A549 (cell line): ENCODE data around the gene JAML. TPM values are rescaled to one million over a fixed set of nuclear protein-coding genes. Genes with fewer than 3 reads are reported as not detected.

ENCODE experiments used
- ATAC-seq, 2 experiments: fragments of 200-7000 bp in 1 of 2; fragments of >200 bp in 1 of 2; cut with Nextera tagmentation in 1 of 2; cut with Tn5 transposase in 1 of 2; 3 replicates each; pipeline versions ENCODE4 v1.8.0 to v1.9.1; 2018 to 2020; ENCODE audit warnings: mild to moderate bottlenecking in 1 of 2, moderate library complexity in 1 of 2
- CTCF ChIA-PET: fragments of 300-600 bp; sonication (Branson Sonifier 250); formaldehyde crosslinking; extraction: SDS; loops from one replicate; lab custom pipeline; 2021; ENCODE audit warnings: antibody characterized with exemption, inconsistent platforms; lab: Yijun Ruan, JAX
- POLR2A ChIA-PET: fragments of 350-600 bp; formaldehyde crosslinking; extraction: SDS; loops from one replicate; lab custom pipeline; 2021; ENCODE audit warnings: antibody characterized with exemption, inconsistent platforms; lab: Yijun Ruan, JAX
- DNase-seq, 2 experiments: peaks; one replicate each; pipeline versions ENCODE4 v3.0.0 to v3.0.0-alpha.2; 2011 to 2016; ENCODE audit warnings: low read depth in 1 of 2, low spot score in 1 of 2
- FAIRE-seq: peaks from 2 replicates; lab custom pipeline; 2011; peaks lifted over from hg19 to GRCh38; lab: Jason Lieb, UNC
- H3K27ac ChIP-seq, 2 experiments: fragments of >200 bp; sonication (Bioruptor Twin); formaldehyde crosslinking; 3 replicates each; pipeline ENCODE4 v1.5.1; 2016 to 2017
- H3K4me1 ChIP-seq: fragments of >200 bp; sonication (Bioruptor Twin); formaldehyde crosslinking; 3 replicates; pipeline ENCODE4 v1.6.1; 2016
- H3K4me2 ChIP-seq: fragments of >200 bp; sonication (Bioruptor Twin); formaldehyde crosslinking; 3 replicates; pipeline ENCODE4 v1.6.1; 2016
- H3K4me3 ChIP-seq: fragments of >200 bp; sonication (Bioruptor Twin); formaldehyde crosslinking; 3 replicates; pipeline ENCODE4 v1.5.1; 2016
- H3K9me3 ChIP-seq: fragments of >200 bp; sonication (Bioruptor Twin); formaldehyde crosslinking; 3 replicates; pipeline ENCODE4 v1.6.1; 2016
- BCL3 ChIP-seq: fragments of >200 bp; sonication (Bioruptor Twin); formaldehyde crosslinking; IDR thresholded peaks from 3 replicates; pipeline ENCODE4 v1.6.1; 2016
- BHLHE40 ChIP-seq: IDR thresholded peaks from 2 replicates; pipeline ENCODE4 v1.6.1; 2012; ENCODE audit warnings: low read depth, low read length, inconsistent platforms
- CBX8 ChIP-seq: fragments of 200-600 bp; sonication (generic); IDR thresholded peaks from 2 replicates; pipeline ENCODE4 v1.6.1; 2016
- CEBPB ChIP-seq, 2 experiments: fragments of >200 bp in 1 of 2; sonication (Bioruptor Twin) in 1 of 2; formaldehyde crosslinking in 1 of 2; IDR thresholded peaks; 2 replicates each; pipeline ENCODE4 v1.6.1; 2012 to 2016
- E2F6 ChIP-seq: IDR thresholded peaks from 2 replicates; pipeline ENCODE4 v1.6.1; 2012; ENCODE audit warnings: low read depth, borderline replicate concordance
- EHF ChIP-seq: fragments of 250-450 bp; sonication (Bioruptor Pico); IDR thresholded peaks from 2 replicates; pipeline ENCODE4 v1.5.0; 2020; ENCODE audit warnings: mild to moderate bottlenecking
- EP300 ChIP-seq, 2 experiments: fragments of >200 bp; sonication (Bioruptor Twin); formaldehyde crosslinking; IDR thresholded peaks; 2 replicates in 1 of 2; 3 replicates in 1 of 2; pipeline ENCODE4 v1.6.1; 2016 to 2017
- ESRRA ChIP-seq: fragments of 150-350 bp; IDR thresholded peaks from 2 replicates; pipeline ENCODE4 v1.6.1; 2014; ENCODE audit warnings: mild to moderate bottlenecking, low read length, borderline replicate concordance
- HOXB5 ChIP-seq: fragments of 250-450 bp; sonication (Bioruptor Pico); IDR thresholded peaks from 2 replicates; pipeline ENCODE4 v1.5.0; 2020; ENCODE audit warnings: mild to moderate bottlenecking, moderate library complexity
- MAZ ChIP-seq: fragments of 150-350 bp; IDR thresholded peaks from 2 replicates; pipeline ENCODE4 v1.6.1; 2014; ENCODE audit warnings: antibody characterized with exemption, low read depth, low read length, borderline replicate concordance
- NPAS2 ChIP-seq: fragments of 250-450 bp; sonication (Bioruptor Pico); IDR thresholded peaks from 2 replicates; pipeline ENCODE4 v1.8.0; 2022; ENCODE audit warnings: mild to moderate bottlenecking, moderate library complexity, borderline replicate concordance
- PHF8 ChIP-seq: fragments of 200-600 bp; sonication (generic); IDR thresholded peaks from 2 replicates; pipeline ENCODE4 v1.6.1; 2016; ENCODE audit warnings: low read depth, mild to moderate bottlenecking, antibody characterized with exemption, moderate library complexity, borderline replicate concordance
- POLR2A ChIP-seq: IDR thresholded peaks from 2 replicates; pipeline ENCODE4 v1.6.1; 2012; ENCODE audit warnings: mild to moderate bottlenecking, low read length
- RARB ChIP-seq: fragments of 250-450 bp; sonication (Bioruptor Pico); IDR thresholded peaks from 2 replicates; pipeline ENCODE4 v1.8.0; 2021; ENCODE audit warnings: mild to moderate bottlenecking, moderate library complexity
- RFX5 ChIP-seq: fragments of 450-650 bp; IDR thresholded peaks from 2 replicates; pipeline ENCODE4 v1.7.1; 2014; ENCODE audit warnings: antibody characterized with exemption, mild to moderate bottlenecking, moderate library complexity
- TFCP2L1 ChIP-seq: fragments of 250-450 bp; sonication (Bioruptor Pico); IDR thresholded peaks from 2 replicates; pipeline ENCODE4 v1.5.0; 2021; ENCODE audit warnings: mild to moderate bottlenecking
- ZC3H11A ChIP-seq: fragments of 450-650 bp; IDR thresholded peaks from 2 replicates; pipeline ENCODE4 v1.6.1; 2014; ENCODE audit warnings: antibody characterized with exemption, mild to moderate bottlenecking
- WGBS: methylation state at CpG from one replicate; pipeline ENCODE4 v1.1.6; 2017; ENCODE audit errors: missing lambda C conversion rate; 5-methylcytosine and 5-hydroxymethylcytosine counted together
- polyA plus RNA-seq, 4 experiments: library from polyadenylated mRNA; depleted of rRNA in 3 of 4; stranded (reverse); fragments of >200 nt; fragmentation: RNase III in 1 of 4; extraction: RNeasy Plus Mini Kit Qiagen cat#74134 plus additional on column Dnase treatment in 1 of 4; gene quantifications; 2 replicates in 3 of 4; 3 replicates in 1 of 4; pipeline ENCODE4 v1.2.3, GENCODE V29; 2011 to 2017

JAML gene
- polyA plus RNA-seq, 2 of the 4 experiments (the other 2 are of a cell fraction) = not detected

DNA sequence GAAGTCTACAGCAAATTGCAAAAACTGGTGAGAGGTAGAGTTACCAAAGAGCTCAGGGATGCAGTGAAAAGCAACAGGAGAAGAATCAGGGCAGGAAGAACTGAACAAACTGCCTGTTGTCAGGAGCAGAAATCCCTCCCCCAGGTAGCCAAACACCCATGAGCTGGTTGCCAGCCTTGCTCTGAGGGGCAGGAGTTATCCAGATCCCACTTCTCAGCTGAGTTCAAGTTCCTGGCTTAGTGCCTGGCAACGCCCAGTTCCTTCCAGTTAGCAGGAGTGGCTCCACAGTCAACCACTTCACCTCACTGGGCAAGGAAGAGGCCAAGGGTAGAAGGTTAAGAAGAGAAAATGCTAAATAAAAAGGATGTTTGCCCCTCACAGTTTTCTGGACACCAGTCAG lies 41.1 kb upstream of the JAML start:
- no peak overlapping the region for H3K27ac ChIP-seq

GRCh38 chr11:118264569-118265465 lies 40.0 kb upstream of the JAML start:
- no peak for FAIRE-seq
- no peaks in the 10 kb centered on the region for H3K4me1 ChIP-seq
- no peak overlapping the region for H3K4me2 ChIP-seq
- no peak for DNase-seq
- POLR2A ChIA-PET = interaction anchor here (0.9 kb wide), 1 partner anchor 136 kb away, joined by 3 read pairs; no protein-coding TSS in a partner anchor
- no peak overlapping the region for H3K27ac ChIP-seq
- no peak for TF ChIP-seq BHLHE40
- no peak for TF ChIP-seq PHF8
- TF ChIP-seq CEBPB (IDR thresholded peaks at IDR 0.05) = no peak
- TF ChIP-seq ZC3H11A = no peak
- TF ChIP-seq MAZ = no peak
- WGBS = 64% methylated on average over 13 of the region's 13 CpGs
- no peaks in the 10 kb centered on the region for H3K9me3 ChIP-seq
- CTCF ChIA-PET = interaction anchor here (0.5 to 1.8 kb wide), 4 partner anchors 10 to 520 kb away, joined by 3 to 4 read pairs (median 3); partner anchors contain the start of gene MPZL3
- no peak overlapping the region for H3K4me3 ChIP-seq
- no peak for ATAC-seq

More for the DNA sequence above, 41.1 kb upstream of the JAML start:
- Histone ChIP-seq H3K4me1 (no peaks in the 10 kb centered on the region), H3K4me3 (no peak overlapping the region), H3K9me3 (no peaks in the 10 kb centered on the region), H3K4me2 (no peak overlapping the region)
- DNase-seq = no peak
- TF ChIP-seq TFCP2L1 (CRISPR knock-in tag) = no peak
- no peak for TF ChIP-seq POLR2A
- CTCF ChIA-PET = interaction anchor here (1.8 kb wide), 1 partner anchor 121 kb away, joined by 3 read pairs; no protein-coding TSS in a partner anchor
- POLR2A ChIA-PET = no interaction called here
- no peak for FAIRE-seq
- WGBS = 29% methylated on average over 1 of the region's 1 CpG
- no peak for ATAC-seq

GRCh38 chr11:118263695-118264568 lies 39.1 kb upstream of the JAML start, which contains the start of gene MPZL2:
Gene MPZL2 (minus strand): TSS chr11:118264297. CDS start chr11:118264153, 144 bp downstream.
- TF ChIP-seq E2F6 (no peak), POLR2A (no peak), NPAS2 (no peak), HOXB5 (CRISPR knock-in tag) (no peak), BCL3 (no peak), RARB (CRISPR knock-in tag) (no peak), RFX5 (no peak), EHF (CRISPR knock-in tag) (no peak), BHLHE40 (no peak), CBX8 (no peak), EP300 (IDR thresholded peaks at IDR 0.05) (no peak)
- H3K4me2 ChIP-seq = peak within 1 kb of the TSS; percentile 36; the same call in 1 of the 3 replicates
- 33% methylated on average over 13 of the region's 19 CpGs for WGBS
- no peak within 1 kb of the TSS for H3K4me3 ChIP-seq
- H3K9me3 ChIP-seq = no peaks in the 10 kb centered on the region
- ATAC-seq (peak; percentile 24 to 60; a peak in 2 of 6 replicates), FAIRE-seq (no peak), DNase-seq (no peak)
- H3K27ac ChIP-seq = no peak within 1 kb of the TSS
- POLR2A ChIA-PET = no interaction called here
- no peaks in the 10 kb centered on the region for H3K4me1 ChIP-seq
- CTCF ChIA-PET = interaction anchor here (1.0 to 1.8 kb wide), 5 partner anchors 9 to 119 kb away, joined by 3 to 4 read pairs (median 3); partner anchors contain the start of gene MPZL3

GRCh38 chr11:118263112-118263511 lies 38.3 kb upstream of the JAML start:
- no peak for TF ChIP-seq ESRRA
- Histone ChIP-seq H3K27ac (no peak overlapping the region), H3K4me3 (no peak overlapping the region), H3K9me3 (no peaks in the 10 kb centered on the region), H3K4me1 (no peaks in the 10 kb centered on the region), H3K4me2 (no peak overlapping the region)
- ChIA-PET POLR2A (no interaction called here), CTCF (interaction anchor here (1.4 to 1.6 kb wide), 2 partner anchors 14 to 65 kb away, joined by 3 to 4 read pairs; no protein-coding TSS in a partner anchor)
- no peak for FAIRE-seq
- ATAC-seq = no peak
- DNase-seq = no peak
- 67% methylated on average over 4 of the region's 4 CpGs for WGBS
